Uterus (tissue), 4 donors: ENCODE measurements around the gene ARHGEF25. TPM values are rescaled to one million over a fixed set of nuclear protein-coding genes. Genes with fewer than 3 reads are reported as not detected.

Experiments used
- DNase-seq, 2 donors: peaks; one replicate each; pipeline ENCODE4 v3.0.0-alpha.2; 2019 to 2020
- H3K27ac ChIP-seq, 2 donors: fragments of 200-600 bp; sonication (generic); 1 replicate in 1 of 2; 2 replicates in 1 of 2; pipeline ENCODE4 v1.5.1; 2016 to 2018
- H3K27me3 ChIP-seq, 2 donors: fragments of 200-600 bp; sonication (generic); one replicate each; pipeline ENCODE4 v1.5.1; 2018 to 2019; ENCODE audit warnings: control low read depth in 1 of 2
- H3K36me3 ChIP-seq, 2 donors: fragments of 200-600 bp; sonication (generic); one replicate each; pipeline ENCODE4 v1.5.1; 2019; ENCODE audit warnings: control low read depth in 1 of 2
- H3K4me1 ChIP-seq, 2 donors: fragments of 200-600 bp; sonication (generic); one replicate each; pipeline ENCODE4 v1.5.1; 2018 to 2019; ENCODE audit warnings: control low read depth in 1 of 2
- H3K4me3 ChIP-seq, 2 donors: fragments of 200-600 bp; sonication (generic); 1 replicate in 1 of 2; 2 replicates in 1 of 2; pipeline ENCODE4 v1.5.1; 2018 to 2019; ENCODE audit warnings: mild to moderate bottlenecking in 1 of 2
- H3K9me3 ChIP-seq, 2 donors: fragments of 200-600 bp; sonication (generic); one replicate each; pipeline ENCODE4 v1.5.1; 2019; ENCODE audit warnings: control low read depth in 1 of 2
- CTCF ChIP-seq, 4 experiments: fragments of 200-600 bp in 2 of 4; fragments of 450-650 bp in 2 of 4; sonication (generic) in 2 of 4; IDR thresholded peaks; one replicate each; pipeline ENCODE4 v1.5.1; 2016 to 2019; ENCODE audit warnings: antibody characterized with exemption in 4 of 4, mild to moderate bottlenecking in 2 of 4, moderate library complexity in 1 of 4
- POLR2A ChIP-seq, 2 donors: fragments of 450-650 bp; IDR thresholded peaks; one replicate each; pipeline ENCODE4 v1.6.1; 2016; ENCODE audit warnings: antibody characterized with exemption in 2 of 2, mild to moderate bottlenecking in 1 of 2, moderate library complexity in 1 of 2
- intact Hi-C: fragments of 100-400 bp; cut with DNase I; formaldehyde crosslinking; loops from one replicate; pipeline ENCODE4 v1.15.1; 2023; ENCODE audit warnings: low total_unique reads
- total RNA-seq, 4 donors: library from RNA; depleted of rRNA in 3 of 4; stranded (reverse); fragments of >200 nt in 3 of 4; gene quantifications; one replicate each; pipeline versions ENCODE4 v1.1.0 to v1.2.4, GENCODE V29; 2014 to 2023
- donor health status: DM: yes; HTN: yes; CAD: no.

ARHGEF25 gene
- total RNA-seq, 4 donors from 2014 or later = 52.9 to 205 (median 85.6) TPM

GRCh38 chr12:57571926-57572762 lies 39.1 kb upstream of the ARHGEF25 start:
- H3K9me3 ChIP-seq = no peaks in the 10 kb centered on the region
- H3K4me1 ChIP-seq = no peaks in the 10 kb centered on the region
- no peak overlapping the region for H3K27ac ChIP-seq
- TF ChIP-seq CTCF (IDR thresholded peaks at IDR 0.05) = no peak
- no peak for TF ChIP-seq POLR2A (IDR thresholded peaks at IDR 0.05)
- intact Hi-C loops = no loop called here
- H3K4me3 ChIP-seq = no peak overlapping the region
- no peaks in the 10 kb centered on the region for H3K36me3 ChIP-seq
- no peaks in the 10 kb centered on the region for H3K27me3 ChIP-seq
- DNase-seq = no peak

GRCh38 chr12:57574795-57575194 lies 36.4 kb upstream of the ARHGEF25 start:
- H3K27me3 ChIP-seq = no peaks in the 10 kb centered on the region
- H3K27ac ChIP-seq = no peak overlapping the region
- intact Hi-C loops = no loop called here
- no peak for DNase-seq
- no peak overlapping the region for H3K4me3 ChIP-seq
- no peaks in the 10 kb centered on the region for H3K9me3 ChIP-seq
- H3K36me3 ChIP-seq = no peaks in the 10 kb centered on the region
- H3K4me1 ChIP-seq = no peaks in the 10 kb centered on the region
- TF ChIP-seq CTCF (IDR thresholded peaks at IDR 0.05) = no peak
- TF ChIP-seq POLR2A (IDR thresholded peaks at IDR 0.05) = no peak

- Histone ChIP-seq H3K36me3 (no peaks in the 10 kb centered on the region), H3K9me3 (no peaks in the 10 kb centered on the region), H3K27ac (no peak overlapping the region), H3K4me3 (no peak overlapping the region), H3K4me1 (no peaks in the 10 kb centered on the region), H3K27me3 (no peaks in the 10 kb centered on the region)
- no peak for DNase-seq
- TF ChIP-seq CTCF (IDR thresholded peaks at IDR 0.05) (no peak), POLR2A (IDR thresholded peaks at IDR 0.05) (no peak)
- intact Hi-C loops = no loop called here
These were observed 35.2 kb upstream of the ARHGEF25 start for GRCh38 chr12:57575771-57576612.

- intact Hi-C loops = no loop called here
- Histone ChIP-seq H3K27ac (no peak overlapping the region), H3K36me3 (no peaks in the 10 kb centered on the region), H3K4me3 (no peak overlapping the region), H3K9me3 (no peaks in the 10 kb centered on the region), H3K4me1 (no peaks in the 10 kb centered on the region), H3K27me3 (no peaks in the 10 kb centered on the region)
- TF ChIP-seq CTCF (IDR thresholded peaks at IDR 0.05) = no peak
- no peak for TF ChIP-seq POLR2A (IDR thresholded peaks at IDR 0.05)
- no peak for DNase-seq
These were observed 34.5 kb upstream of the ARHGEF25 start for GRCh38 chr12:57576613-57577160.
